Measurements from ENCODE around the gene DRAM2. TPM values are rescaled to one million over a fixed set of nuclear protein-coding genes. Genes with fewer than 3 reads are reported as not detected.

The DRAM2 gene
- 16.6 to 23.7 TPM (median 22.0 TPM) in 5 replicates for total RNA-seq (2022; extraction: Qiagen RNA extraction; ENCODE audit: low read depth)

GRCh38 chr1:111139956-111140679 lies at the start of gene DRAM2, which contains the start of gene CEPT1:
Gene DRAM2 (minus strand): TSS chr1:111140093. CDS start chr1:111131554, 8,539 bp downstream.
Gene CEPT1 (plus strand): TSS chr1:111140223. CDS start chr1:111147715, 7,492 bp downstream.

Other genes starting within 250 kb of the DRAM2 start
- 15.9 to 21.4 TPM (median 18.4 TPM) in 5 replicates for gene LRIF1, start 176.2 kb downstream of the DRAM2 start, total RNA-seq (2022; extraction: Qiagen RNA extraction; ENCODE audit: low read depth)
- gene CEPT1, start 130 bp upstream of the DRAM2 start, total RNA-seq (2022; extraction: Qiagen RNA extraction; ENCODE audit: low read depth): 12.0 to 13.2 TPM (median 12.9 TPM) in 5 replicates
- 1.2 to 1.5 TPM (median 1.4 TPM) in 5 replicates for gene DENND2D, start 60.6 kb upstream of the DRAM2 start, total RNA-seq (2022; extraction: Qiagen RNA extraction; ENCODE audit: low read depth)
- gene CHI3L2, start 87.6 kb upstream of the DRAM2 start, total RNA-seq (2022; extraction: Qiagen RNA extraction; ENCODE audit: low read depth): 0.42 to 0.79 TPM (median 0.54 TPM) in 4 of 5 replicates, not detected in the other
- not detected in 5 replicates for gene CHIA, start 150.8 kb upstream of the DRAM2 start, total RNA-seq (2022; extraction: Qiagen RNA extraction; ENCODE audit: low read depth)

Measured in A549 treated with GW870086 at 1 μM for 4 hours (cell line).